Activated CD4-positive, alpha-beta T cell treated with anti-CD3 and anti-CD28 coated beads for 24 hours (primary cell): ENCODE measurements around the gene LSM10.
A peak's percentile ranks its signal among the peaks of the same experiment; 100 is the strongest.

ENCODE experiments used
- DNase-seq, 2 donors: peaks; one replicate each; pipeline ENCODE4 v3.0.0-alpha.2; 2020; ENCODE audit warnings: low read depth in 2 of 2

The LSM10 gene

GRCh38 chr1:36408479-36408878 lies 10.8 kb upstream of the LSM10 start:
- DNase-seq, result no peak

GRCh38 chr1:36406440-36406839 lies 8.7 kb upstream of the LSM10 start:
- no peak for DNase-seq

GRCh38 chr1:36402504-36402890 lies 4.8 kb upstream of the LSM10 start:
- DNase-seq, result no peak

GRCh38 chr1:36401602-36402503 lies 4.1 kb upstream of the LSM10 start:
- no peak for DNase-seq

- DNase-seq, result peak in 1 of 2 donors; percentile 57
These were observed 3.3 kb upstream of the LSM10 start for GRCh38 chr1:36400825-36401601.

GRCh38 chr1:36400514-36400824 lies 2.8 kb upstream of the LSM10 start:
- no peak for DNase-seq

GRCh38 chr1:36398370-36398977 lies 766 bp upstream of the LSM10 start:
- DNase-seq, result no peak

GRCh38 chr1:36397083-36397377 lies 678 bp downstream of the LSM10 start:
- no peak for DNase-seq

GRCh38 chr1:36396359-36396758 lies 1.3 kb downstream of the LSM10 start:
- no peak for DNase-seq

- DNase-seq, result no peak
These were observed 4.0 kb downstream of the LSM10 start for GRCh38 chr1:36393686-36394085.

GRCh38 chr1:36392836-36393235 lies 4.9 kb downstream of the LSM10 start:
- DNase-seq, result no peak

- no peak for DNase-seq
These were observed 6.4 kb downstream of the LSM10 start for GRCh38 chr1:36391271-36391670.

GRCh38 chr1:36390411-36390810 lies 7.3 kb downstream of the LSM10 start:
- no peak for DNase-seq

- no peak for DNase-seq
These were observed 7.7 kb downstream of the LSM10 start for GRCh38 chr1:36389999-36390398.

- no peak for DNase-seq
These were observed 8.4 kb downstream of the LSM10 start for GRCh38 chr1:36389261-36389660.

GRCh38 chr1:36387141-36387949 lies 10.4 kb downstream of the LSM10 start:
- no peak for DNase-seq

GRCh38 chr1:36386265-36387140 lies 11.2 kb downstream of the LSM10 start:
- peak; percentile 77 to 89 for DNase-seq

- DNase-seq, result peak; percentile 97
These were observed 12.1 kb downstream of the LSM10 start, which contains the start of gene STK40 for GRCh38 chr1:36385410-36386264. STK40 (minus strand) TSS chr1:36385924; CDS start chr1:36361332, 24,592 bp downstream.

- no peak for DNase-seq
These were observed 12.9 kb downstream of the LSM10 start for GRCh38 chr1:36384542-36385409.
